ENCODE data around the gene AHCYL1.
"Not testable (repeated sequence)": the region's sequence is repeated elsewhere in the genome, so short reads cannot be mapped to it uniquely, and the experiment has no call there.

The AHCYL1 gene

GRCh38 chr1:110018396-110018795, 33.8 kb downstream of the AHCYL1 start:
- no peaks in the 10 kb centered on the region for H3K4me1 ChIP-seq (ENCODE audit: insufficient read depth, low read length)
- H3K36me3 ChIP-seq (ENCODE audit: insufficient read depth, low read length), result peaks cover 40% of the 10 kb centered on the region
- H3K9ac ChIP-seq (ENCODE audit: low read depth, low read length), result no peak overlapping the region
- H3K9me3 ChIP-seq (ENCODE audit: control insufficient read depth, insufficient read depth, low read length), result no peaks in the 10 kb centered on the region

- no peak overlapping the region for H3K9ac ChIP-seq (ENCODE audit: low read depth, low read length)
- H3K4me1 ChIP-seq (ENCODE audit: insufficient read depth, low read length), result no peaks in the 10 kb centered on the region
- H3K9me3 ChIP-seq (ENCODE audit: control insufficient read depth, insufficient read depth, low read length), result no peaks in the 10 kb centered on the region
- H3K36me3 ChIP-seq (ENCODE audit: insufficient read depth, low read length), result peaks cover 37% of the 10 kb centered on the region
These were observed 35.2 kb downstream of the AHCYL1 start for GRCh38 chr1:110019770-110020169.

- Histone ChIP-seq H3K4me1 (ENCODE audit: insufficient read depth, low read length) (no peaks in the 10 kb centered on the region), H3K9me3 (ENCODE audit: control insufficient read depth, insufficient read depth, low read length) (no peaks in the 10 kb centered on the region), H3K9ac (ENCODE audit: low read depth, low read length) (no peak overlapping the region), H3K36me3 (ENCODE audit: insufficient read depth, low read length) (peaks cover 23% of the 10 kb centered on the region)
These were observed 36.7 kb downstream of the AHCYL1 start for GRCh38 chr1:110021285-110021684.

- no peak overlapping the region for H3K9ac ChIP-seq (ENCODE audit: low read depth, low read length)
- no peaks in the 10 kb centered on the region for H3K4me1 ChIP-seq (ENCODE audit: insufficient read depth, low read length)
- peaks cover 7% of the 10 kb centered on the region for H3K36me3 ChIP-seq (ENCODE audit: insufficient read depth, low read length)
- no peaks in the 10 kb centered on the region for H3K9me3 ChIP-seq (ENCODE audit: control insufficient read depth, insufficient read depth, low read length)
These were observed 40.0 kb downstream of the AHCYL1 start for GRCh38 chr1:110024613-110025012.

DNA sequence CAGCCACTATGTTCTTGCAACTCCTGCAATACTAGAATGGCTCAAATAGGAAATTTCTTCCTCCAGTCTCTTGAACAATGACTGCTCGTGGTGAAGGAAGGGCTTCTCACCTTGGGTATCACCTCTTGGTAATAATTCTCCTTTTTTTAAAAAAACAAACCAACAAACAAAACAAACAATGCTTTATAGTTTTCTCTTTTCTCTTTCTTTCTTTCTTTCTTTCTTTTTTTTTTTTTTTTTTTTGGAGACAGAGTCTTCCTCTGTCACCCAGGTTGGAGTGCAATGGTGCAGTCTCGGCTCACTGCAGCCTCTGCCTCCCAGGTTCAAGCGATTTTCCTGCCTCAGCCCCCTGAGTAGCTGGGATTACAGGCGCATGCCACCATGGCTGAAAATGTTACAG, 46.1 kb downstream of the AHCYL1 start:
- H3K36me3 ChIP-seq (ENCODE audit: insufficient read depth, low read length); H3K9ac ChIP-seq (ENCODE audit: low read depth, low read length); H3K9me3 ChIP-seq (ENCODE audit: control insufficient read depth, insufficient read depth, low read length): not testable (repeated sequence)
- peaks cover 11% of the 10 kb centered on the region for H3K4me1 ChIP-seq (ENCODE audit: insufficient read depth, low read length)

DNA sequence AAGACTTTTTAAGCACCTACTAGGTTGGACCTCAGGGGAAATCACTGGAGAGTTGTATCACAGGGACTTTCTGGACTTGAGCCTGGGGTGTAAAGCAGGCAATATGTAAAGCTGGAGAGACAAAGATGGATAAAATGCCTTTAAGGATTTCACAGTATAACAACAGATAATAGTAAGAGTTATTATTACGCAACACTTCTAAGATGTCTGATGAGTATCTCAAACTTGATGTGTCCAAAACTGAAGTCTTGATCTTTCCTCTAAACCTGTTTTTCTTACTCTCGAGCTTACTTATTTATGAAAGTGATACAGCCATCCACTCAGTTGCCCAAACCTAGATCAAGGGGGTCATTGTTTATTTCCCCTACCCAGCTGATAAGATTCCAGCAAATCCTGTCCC, 47.8 kb downstream of the AHCYL1 start:
- Histone ChIP-seq H3K9ac (ENCODE audit: low read depth, low read length) (no peak overlapping the region), H3K36me3 (ENCODE audit: insufficient read depth, low read length) (peaks cover 4% of the 10 kb centered on the region), H3K9me3 (ENCODE audit: control insufficient read depth, insufficient read depth, low read length) (no peaks in the 10 kb centered on the region), H3K4me1 (ENCODE audit: insufficient read depth, low read length) (peaks cover 13% of the 10 kb centered on the region)

GRCh38 chr1:110033421-110033820, 48.9 kb downstream of the AHCYL1 start:
- no peak overlapping the region for H3K9ac ChIP-seq (ENCODE audit: low read depth, low read length)
- peaks cover 13% of the 10 kb centered on the region for H3K4me1 ChIP-seq (ENCODE audit: insufficient read depth, low read length)
- no peaks in the 10 kb centered on the region for H3K9me3 ChIP-seq (ENCODE audit: control insufficient read depth, insufficient read depth, low read length)
- H3K36me3 ChIP-seq (ENCODE audit: insufficient read depth, low read length), result peaks cover 4% of the 10 kb centered on the region

- Histone ChIP-seq H3K9ac (ENCODE audit: low read depth, low read length) (peak overlapping the region; percentile 87; the same call in 1 of the 2 replicates), H3K36me3 (ENCODE audit: insufficient read depth, low read length) (peaks cover 9% of the 10 kb centered on the region), H3K9me3 (ENCODE audit: control insufficient read depth, insufficient read depth, low read length) (no peaks in the 10 kb centered on the region)
These were observed 49.5 kb downstream of the AHCYL1 start for GRCh38 chr1:110034040-110034450.

GRCh38 chr1:110034451-110035235, 50.1 kb downstream of the AHCYL1 start, which contains the start of gene STRIP1:
Gene STRIP1, plus strand, starts transcription at chr1:110034624. Its CDS starts 14 bp downstream, at chr1:110034638.
- H3K36me3 ChIP-seq (ENCODE audit: insufficient read depth, low read length), result peaks cover 14% of the 10 kb centered on the region
- no peaks in the 10 kb centered on the region for H3K9me3 ChIP-seq (ENCODE audit: control insufficient read depth, insufficient read depth, low read length)
- peaks cover 13% of the 10 kb centered on the region for H3K4me1 ChIP-seq (ENCODE audit: insufficient read depth, low read length)
- peak within 1 kb of the TSS; percentile 87 for H3K9ac ChIP-seq (ENCODE audit: low read depth, low read length)

More at GRCh38 chr1:110034040-110034450, 49.5 kb downstream of the AHCYL1 start:
- peaks cover 13% of the 10 kb centered on the region for H3K4me1 ChIP-seq (ENCODE audit: insufficient read depth, low read length)

GRCh38 chr1:110035236-110035752, 50.7 kb downstream of the AHCYL1 start:
- Histone ChIP-seq H3K9ac (ENCODE audit: low read depth, low read length) (peak overlapping the region; percentile 87), H3K36me3 (ENCODE audit: insufficient read depth, low read length) (peaks cover 16% of the 10 kb centered on the region), H3K4me1 (ENCODE audit: insufficient read depth, low read length) (peaks cover 13% of the 10 kb centered on the region), H3K9me3 (ENCODE audit: control insufficient read depth, insufficient read depth, low read length) (no peaks in the 10 kb centered on the region)

- Histone ChIP-seq H3K4me1 (ENCODE audit: insufficient read depth, low read length) (peaks cover 6% of the 10 kb centered on the region), H3K9me3 (ENCODE audit: control insufficient read depth, insufficient read depth, low read length) (no peaks in the 10 kb centered on the region), H3K9ac (ENCODE audit: low read depth, low read length) (no peak overlapping the region), H3K36me3 (ENCODE audit: insufficient read depth, low read length) (peaks cover 40% of the 10 kb centered on the region)
These were observed 53.7 kb downstream of the AHCYL1 start for GRCh38 chr1:110038271-110038670.

- H3K4me1 ChIP-seq (ENCODE audit: insufficient read depth, low read length), result peaks cover 6% of the 10 kb centered on the region
- H3K36me3 ChIP-seq (ENCODE audit: insufficient read depth, low read length), result peaks cover 44% of the 10 kb centered on the region
- no peaks in the 10 kb centered on the region for H3K9me3 ChIP-seq (ENCODE audit: control insufficient read depth, insufficient read depth, low read length)
- H3K9ac ChIP-seq (ENCODE audit: low read depth, low read length), result no peak overlapping the region
These were observed 55.1 kb downstream of the AHCYL1 start for GRCh38 chr1:110039641-110040040.

- H3K4me1 ChIP-seq (ENCODE audit: insufficient read depth, low read length), result peaks cover 3% of the 10 kb centered on the region
- H3K36me3 ChIP-seq (ENCODE audit: insufficient read depth, low read length), result peaks cover 48% of the 10 kb centered on the region
- H3K9ac ChIP-seq (ENCODE audit: low read depth, low read length), result no peak overlapping the region
- H3K9me3 ChIP-seq (ENCODE audit: control insufficient read depth, insufficient read depth, low read length), result no peaks in the 10 kb centered on the region
These were observed 56.0 kb downstream of the AHCYL1 start for GRCh38 chr1:110040548-110040947.

- Histone ChIP-seq H3K9ac (ENCODE audit: low read depth, low read length) (no peak overlapping the region), H3K4me1 (ENCODE audit: insufficient read depth, low read length) (no peaks in the 10 kb centered on the region), H3K36me3 (ENCODE audit: insufficient read depth, low read length) (peaks cover 57% of the 10 kb centered on the region), H3K9me3 (ENCODE audit: control insufficient read depth, insufficient read depth, low read length) (no peaks in the 10 kb centered on the region)
These were observed 58.5 kb downstream of the AHCYL1 start for GRCh38 chr1:110043016-110043415.

DNA sequence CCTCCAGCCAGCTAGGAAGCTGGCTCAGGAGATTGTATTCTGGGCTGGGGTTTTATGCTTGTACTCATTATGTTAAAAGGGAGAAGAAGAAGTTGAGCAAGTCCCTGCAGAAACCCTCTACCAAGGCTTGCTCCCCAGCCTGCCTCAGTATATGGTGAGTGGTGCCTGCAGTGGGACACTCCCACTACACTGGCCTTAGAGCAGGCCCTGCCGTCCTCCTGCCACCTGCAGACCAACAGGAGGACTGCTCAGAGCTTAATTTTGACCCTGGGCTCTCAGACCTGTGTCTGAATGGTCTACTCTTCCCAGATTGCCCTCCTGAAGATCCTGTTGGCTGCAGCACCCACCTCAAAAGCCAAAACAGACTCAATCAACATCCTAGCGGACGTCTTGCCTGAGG, 62.9 kb downstream of the AHCYL1 start:
- peaks cover 37% of the 10 kb centered on the region for H3K36me3 ChIP-seq (ENCODE audit: insufficient read depth, low read length)

More for the DNA sequence above, 62.9 kb downstream of the AHCYL1 start:
- Histone ChIP-seq H3K9ac (ENCODE audit: low read depth, low read length) (no peak overlapping the region), H3K9me3 (ENCODE audit: control insufficient read depth, insufficient read depth, low read length) (no peaks in the 10 kb centered on the region), H3K4me1 (ENCODE audit: insufficient read depth, low read length) (no peaks in the 10 kb centered on the region)

Measured in ES-I3 (cell line).